Karpas-422 (cell line): ENCODE data around the gene UBA6. TPM values are rescaled to one million over a fixed set of nuclear protein-coding genes. Genes with fewer than 3 reads are reported as not detected.
"Not testable (repeated sequence)": the region's sequence is repeated elsewhere in the genome, so short reads cannot be mapped to it uniquely, and the experiment has no call there.

Experiments used
- DNase-seq: peaks from one replicate; pipeline ENCODE4 v3.0.0-alpha.2; 2015
- H2AFZ ChIP-seq: fragments of 200-600 bp; sonication (generic); 2 replicates; pipeline ENCODE4 v1.6.1; 2014; ENCODE audit warnings: antibody characterized with exemption, low read length, mixed read lengths
- H3K27ac ChIP-seq: fragments of 200-600 bp; sonication (generic); 2 replicates; pipeline ENCODE4 v1.5.1; 2014; ENCODE audit warnings: mild to moderate bottlenecking, low read length, moderate library complexity
- H3K27me3 ChIP-seq: fragments of 200-600 bp; sonication (generic); 2 replicates; pipeline ENCODE4 v1.6.1; 2014; ENCODE audit warnings: low read length, mixed read lengths
- H3K36me3 ChIP-seq: fragments of 200-600 bp; sonication (generic); 2 replicates; pipeline ENCODE4 v1.6.1; 2014; ENCODE audit warnings: low read length, mixed read lengths; ENCODE audit not compliant: insufficient read depth
- H3K4me1 ChIP-seq: fragments of 200-600 bp; sonication (generic); 2 replicates; pipeline ENCODE4 v1.6.1; 2014; ENCODE audit warnings: mild to moderate bottlenecking, low read length, mixed read lengths
- H3K4me2 ChIP-seq: fragments of 200-600 bp; sonication (generic); 2 replicates; pipeline ENCODE4 v1.6.1; 2014; ENCODE audit warnings: low read length, low read depth, mild to moderate bottlenecking; ENCODE audit not compliant: poor library complexity, severe bottlenecking
- H3K4me3 ChIP-seq: fragments of 200-600 bp; sonication (generic); 2 replicates; pipeline ENCODE4 v1.5.1; 2014; ENCODE audit warnings: mild to moderate bottlenecking, antibody characterized with exemption, low read length, mixed read lengths
- H3K79me2 ChIP-seq: fragments of 200-600 bp; sonication (generic); 2 replicates; pipeline ENCODE4 v1.6.1; 2014; ENCODE audit warnings: mild to moderate bottlenecking, low read length, mixed read lengths
- H3K9ac ChIP-seq: fragments of 200-600 bp; sonication (generic); 2 replicates; pipeline ENCODE4 v1.6.0; 2014; ENCODE audit warnings: low read length
- H3K9me2 ChIP-seq: fragments of 200-600 bp; sonication (generic), shearing (Covaris generic); replicated peaks from 2 replicates; pipeline ENCODE4 v1.6.0; 2014; ENCODE audit warnings: mild to moderate bottlenecking, low read length, moderate library complexity; ENCODE audit not compliant: insufficient read depth
- H3K9me3 ChIP-seq: fragments of 300-700, 200-600 bp; sonication (generic); 2 replicates; pipeline ENCODE4 v1.6.1; 2014; ENCODE audit warnings: low read length, mixed read lengths
- H4K20me1 ChIP-seq: fragments of 200-600 bp; sonication (generic); 2 replicates; pipeline ENCODE4 v1.6.1; 2014; ENCODE audit warnings: mild to moderate bottlenecking, antibody characterized with exemption, low read length, low read depth; ENCODE audit not compliant: insufficient read depth
- total RNA-seq: library from RNA; depleted of rRNA; stranded (reverse); fragments of >200 nt; shearing (Covaris generic); gene quantifications from 2 replicates; pipeline ENCODE4 v1.2.3, GENCODE V29; 2014; ENCODE audit warnings: low replicate concordance

The UBA6 gene
- total RNA-seq, 1 experiment from 2014 or later, result 77.9 TPM

DNA sequence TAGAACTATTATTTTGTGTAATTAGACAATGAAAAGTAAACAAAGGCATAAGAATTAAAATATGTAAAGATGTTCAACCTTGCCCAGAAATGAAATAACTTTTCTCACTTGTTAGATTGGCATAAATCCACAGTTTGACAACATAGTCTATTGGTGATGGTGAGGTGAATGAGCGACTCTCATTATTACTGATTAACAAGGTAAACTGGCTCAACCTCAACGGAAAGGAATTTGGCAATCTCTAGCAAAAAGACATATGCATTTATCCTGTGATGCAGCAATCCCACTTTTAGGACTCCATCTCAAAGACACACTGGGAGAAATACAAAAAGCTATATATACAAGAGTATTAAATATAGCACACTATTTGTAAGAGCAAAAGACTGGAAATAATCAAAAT lies 22.3 kb downstream of the UBA6 start:
- no peak overlapping the region for H3K4me2 ChIP-seq
- H2AFZ ChIP-seq, result no peak overlapping the region
- DNase-seq, result no peak
- no peaks in the 10 kb centered on the region for H3K4me1 ChIP-seq
- no peaks in the 10 kb centered on the region for H3K9me2 ChIP-seq
- no peak overlapping the region for H3K9ac ChIP-seq
- H3K79me2 ChIP-seq, result peaks cover 53% of the 10 kb centered on the region
- H3K36me3 ChIP-seq, result peaks cover 82% of the 10 kb centered on the region
- H3K27ac ChIP-seq, result no peak overlapping the region
- H3K27me3 ChIP-seq, result no peaks in the 10 kb centered on the region
- H3K4me3 ChIP-seq, result no peak overlapping the region
- no peaks in the 10 kb centered on the region for H3K9me3 ChIP-seq
- H4K20me1 ChIP-seq, result no peaks in the 10 kb centered on the region

GRCh38 chr4:67674098-67674497 lies 26.9 kb downstream of the UBA6 start:
- H3K79me2 ChIP-seq, result peaks cover 21% of the 10 kb centered on the region
- H3K9me3 ChIP-seq, result no peaks in the 10 kb centered on the region
- no peaks in the 10 kb centered on the region for H3K27me3 ChIP-seq
- no peak overlapping the region for H3K9ac ChIP-seq
- H3K4me2 ChIP-seq, result no peak overlapping the region
- no peaks in the 10 kb centered on the region for H3K4me1 ChIP-seq
- peaks cover 87% of the 10 kb centered on the region for H3K36me3 ChIP-seq
- H3K4me3 ChIP-seq, result no peak overlapping the region
- H2AFZ ChIP-seq, result no peak overlapping the region
- no peak for DNase-seq
- no peak overlapping the region for H3K27ac ChIP-seq
- H3K9me2 ChIP-seq, result no peaks in the 10 kb centered on the region
- no peaks in the 10 kb centered on the region for H4K20me1 ChIP-seq

- Histone ChIP-seq H2AFZ (no peak overlapping the region), H3K4me2 (no peak overlapping the region), H4K20me1 (no peaks in the 10 kb centered on the region), H3K4me3 (no peak overlapping the region), H3K9me2 (no peaks in the 10 kb centered on the region), H3K4me1 (no peaks in the 10 kb centered on the region), H3K79me2 (peaks cover 29% of the 10 kb centered on the region), H3K9me3 (no peaks in the 10 kb centered on the region; the same call in 1 of the 2 replicates), H3K27ac (no peak overlapping the region), H3K36me3 (peaks cover 85% of the 10 kb centered on the region), H3K27me3 (no peaks in the 10 kb centered on the region), H3K9ac (no peak overlapping the region)
- no peak for DNase-seq
Observed at GRCh38 chr4:67668315-67668714, 32.6 kb downstream of the UBA6 start.

GRCh38 chr4:67660418-67660817 lies 40.5 kb downstream of the UBA6 start:
- Histone ChIP-seq H3K36me3 (peaks cover 84% of the 10 kb centered on the region), H3K4me3 (no peak overlapping the region), H3K9me2 (no peaks in the 10 kb centered on the region), H4K20me1 (no peaks in the 10 kb centered on the region), H3K9ac (no peak overlapping the region), H3K9me3 (peaks cover 12% of the 10 kb centered on the region), H3K4me2 (no peak overlapping the region), H3K27ac (no peak overlapping the region), H3K27me3 (no peaks in the 10 kb centered on the region), H3K79me2 (peaks cover 25% of the 10 kb centered on the region), H2AFZ (no peak overlapping the region), H3K4me1 (peaks cover 7% of the 10 kb centered on the region)
- DNase-seq, result no peak

GRCh38 chr4:67659065-67659464 lies 41.9 kb downstream of the UBA6 start:
- H3K36me3 ChIP-seq, result peaks cover 73% of the 10 kb centered on the region
- H2AFZ ChIP-seq, result no peak overlapping the region
- peaks cover 7% of the 10 kb centered on the region for H3K4me1 ChIP-seq
- H3K4me3 ChIP-seq, result no peak overlapping the region
- H3K9me3 ChIP-seq, result peaks cover 12% of the 10 kb centered on the region
- no peak overlapping the region for H3K4me2 ChIP-seq
- peaks cover 25% of the 10 kb centered on the region for H3K79me2 ChIP-seq
- H3K9ac ChIP-seq, result no peak overlapping the region
- DNase-seq, result no peak
- H3K27ac ChIP-seq, result no peak overlapping the region
- no peaks in the 10 kb centered on the region for H4K20me1 ChIP-seq
- no peaks in the 10 kb centered on the region for H3K9me2 ChIP-seq
- no peaks in the 10 kb centered on the region for H3K27me3 ChIP-seq

DNA sequence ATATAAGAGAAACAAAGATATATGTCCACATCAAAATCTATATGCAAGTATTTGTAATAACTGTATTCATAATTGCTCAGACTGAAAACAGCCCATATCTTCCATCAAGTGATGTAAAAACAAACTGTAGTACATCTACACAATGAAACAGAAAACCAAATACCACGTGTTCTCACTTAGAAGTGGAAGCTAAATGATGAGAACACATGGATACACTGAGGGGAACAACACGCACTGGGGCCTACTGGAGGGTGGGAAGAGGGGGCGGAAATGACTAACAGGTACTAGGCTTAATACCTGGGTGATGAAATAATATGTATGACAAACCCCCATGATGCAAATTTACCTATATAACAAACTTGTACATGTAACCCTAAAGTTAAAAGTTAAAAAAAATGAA lies 42.7 kb downstream of the UBA6 start:
- H4K20me1 ChIP-seq, result no peaks in the 10 kb centered on the region
- peaks cover 65% of the 10 kb centered on the region for H3K36me3 ChIP-seq
- H3K4me3 ChIP-seq, result no peak overlapping the region
- DNase-seq, result no peak
- H3K9ac ChIP-seq, result no peak overlapping the region
- peaks cover 21% of the 10 kb centered on the region for H3K79me2 ChIP-seq
- no peak overlapping the region for H2AFZ ChIP-seq
- H3K4me1 ChIP-seq, result peaks cover 7% of the 10 kb centered on the region
- no peaks in the 10 kb centered on the region for H3K27me3 ChIP-seq
- H3K9me3 ChIP-seq, result peaks cover 12% of the 10 kb centered on the region
- H3K4me2 ChIP-seq, result no peak overlapping the region
- H3K9me2 ChIP-seq, result no peaks in the 10 kb centered on the region
- H3K27ac ChIP-seq, result no peak overlapping the region

- H3K4me3 ChIP-seq, result no peak overlapping the region
- H3K9ac ChIP-seq, result no peak overlapping the region
- no peak overlapping the region for H3K4me2 ChIP-seq
- H3K79me2 ChIP-seq, result peaks cover 22% of the 10 kb centered on the region
- peaks cover 36% of the 10 kb centered on the region; the same call in 1 of the 2 replicates for H3K36me3 ChIP-seq
- no peaks in the 10 kb centered on the region for H3K9me3 ChIP-seq
- no peak for DNase-seq
- no peak overlapping the region for H3K27ac ChIP-seq
- no peaks in the 10 kb centered on the region for H3K9me2 ChIP-seq
- H2AFZ ChIP-seq, result no peak overlapping the region
- no peaks in the 10 kb centered on the region for H4K20me1 ChIP-seq
- H3K27me3 ChIP-seq, result no peaks in the 10 kb centered on the region
- no peaks in the 10 kb centered on the region for H3K4me1 ChIP-seq
Observed at GRCh38 chr4:67651536-67651935, 49.4 kb downstream of the UBA6 start.

- Histone ChIP-seq H2AFZ (no peak overlapping the region), H3K9ac (no peak overlapping the region), H4K20me1 (no peaks in the 10 kb centered on the region), H3K4me3 (no peak overlapping the region), H3K79me2 (0 out of 2 replicates have a peak, but pooled peaks cover 4% of the 10 kb centered on the region), H3K27me3 (no peaks in the 10 kb centered on the region), H3K9me2 (no peaks in the 10 kb centered on the region), H3K36me3 (peaks cover 76% of the 10 kb centered on the region), H3K4me2 (no peak overlapping the region), H3K4me1 (no peaks in the 10 kb centered on the region), H3K9me3 (no peaks in the 10 kb centered on the region), H3K27ac (no peak overlapping the region)
- DNase-seq, result no peak
Observed at GRCh38 chr4:67638136-67638535, 62.8 kb downstream of the UBA6 start.

- peaks cover 78% of the 10 kb centered on the region for H3K36me3 ChIP-seq
Observed at GRCh38 chr4:67636978-67637377, 64.0 kb downstream of the UBA6 start.

More at GRCh38 chr4:67636978-67637377, 64.0 kb downstream of the UBA6 start:
- H3K9me2 ChIP-seq, H3K79me2 ChIP-seq, H3K9me3 ChIP-seq, H3K9ac ChIP-seq, H3K4me3 ChIP-seq, H3K4me2 ChIP-seq, DNase-seq, H2AFZ ChIP-seq, H4K20me1 ChIP-seq, H3K27me3 ChIP-seq, H3K27ac ChIP-seq, H3K4me1 ChIP-seq: not testable (repeated sequence)
